Stimulated activated naive CD4-positive, alpha-beta T cell treated with Interleukin-2 at 50 U/mL for 16 hours (primary cell): Measurements from ENCODE around the gene ISG20.

Experiments
- DNase-seq: peaks from one replicate; lab custom pipeline; 2025; lab: John Stamatoyannopoulos, UW

The ISG20 gene

DNA sequence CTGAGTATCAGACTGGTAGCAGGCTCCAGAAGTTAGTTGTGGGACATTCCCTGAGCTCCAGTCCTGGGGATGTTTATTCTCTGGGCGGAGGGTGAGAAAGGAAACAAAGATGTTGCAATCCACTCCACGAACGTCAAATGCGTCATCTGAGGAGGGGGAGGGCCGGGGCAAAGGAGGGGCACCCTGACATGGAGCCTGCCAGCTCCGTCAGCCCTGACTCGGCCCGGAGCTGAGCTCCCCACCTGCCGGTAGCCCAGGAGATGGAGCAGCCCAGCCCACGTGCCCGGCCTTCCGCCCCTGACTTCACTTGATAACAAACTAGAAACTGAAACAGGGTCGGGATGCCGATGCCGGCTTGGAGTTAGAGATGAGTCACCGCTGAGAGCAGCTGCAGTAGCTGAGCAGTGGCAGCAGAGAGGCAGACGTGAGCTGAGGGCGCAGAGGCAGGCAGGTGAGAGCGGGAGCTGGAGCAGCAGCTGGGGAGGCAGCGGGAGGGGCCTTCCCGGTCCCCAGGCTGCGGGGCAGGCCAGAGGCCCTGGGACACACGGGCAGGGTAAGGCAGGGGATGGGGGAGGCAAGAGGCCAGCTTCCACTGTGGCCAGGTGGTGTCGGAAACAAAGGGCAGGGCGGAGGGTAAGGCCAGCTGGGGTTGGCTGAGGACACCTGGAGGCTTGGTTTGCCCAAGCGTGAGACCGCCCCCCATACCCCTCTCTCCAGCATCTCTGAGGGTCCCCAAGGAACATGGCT lies at the start of gene ISG20:
TSS of gene ISG20 (plus strand) at position 391 of the 747 bp plus-strand sequence. CDS start at position 742, 351 bp downstream.
- DNase-seq = peak; percentile 96

DNA sequence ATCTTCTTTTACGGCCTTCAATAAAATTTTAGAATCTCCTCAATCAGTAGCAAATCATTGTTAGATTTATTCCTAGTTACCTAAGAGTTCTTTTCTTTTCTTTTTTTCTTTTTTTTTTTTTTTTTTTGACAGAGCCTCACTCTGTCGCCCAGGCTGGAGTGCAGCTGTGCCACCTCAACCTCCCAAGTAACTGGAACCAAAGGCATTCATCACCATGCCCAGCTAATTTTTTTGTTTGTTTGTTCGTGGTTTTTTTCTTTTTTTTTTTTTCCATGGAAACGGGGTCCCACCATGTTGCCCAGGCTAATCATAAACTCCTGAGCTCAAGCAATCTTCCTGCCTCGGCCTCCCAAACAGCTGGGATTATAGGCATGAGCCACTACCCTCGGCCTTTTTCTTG lies 48.1 kb upstream of the ISG20 start:
- no peak for DNase-seq

DNA sequence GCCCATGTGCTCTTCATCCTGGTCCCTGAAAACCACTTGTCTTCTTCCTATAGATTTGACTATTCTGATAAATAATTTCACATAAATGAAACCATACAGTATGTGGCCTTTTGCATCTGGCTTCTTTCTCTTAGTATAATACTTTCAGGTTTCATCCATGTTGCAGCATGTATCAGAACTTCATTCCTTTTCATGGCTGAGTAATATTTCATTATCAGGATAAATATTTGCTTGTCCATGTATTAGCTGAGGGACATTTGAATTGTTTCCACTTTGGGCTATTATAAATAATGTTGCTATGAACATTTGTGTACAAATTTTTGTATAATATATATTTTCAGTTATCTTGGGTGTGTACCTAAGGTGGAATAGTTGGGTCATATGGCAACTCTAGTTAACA lies 47.4 kb upstream of the ISG20 start:
- no peak for DNase-seq

DNA sequence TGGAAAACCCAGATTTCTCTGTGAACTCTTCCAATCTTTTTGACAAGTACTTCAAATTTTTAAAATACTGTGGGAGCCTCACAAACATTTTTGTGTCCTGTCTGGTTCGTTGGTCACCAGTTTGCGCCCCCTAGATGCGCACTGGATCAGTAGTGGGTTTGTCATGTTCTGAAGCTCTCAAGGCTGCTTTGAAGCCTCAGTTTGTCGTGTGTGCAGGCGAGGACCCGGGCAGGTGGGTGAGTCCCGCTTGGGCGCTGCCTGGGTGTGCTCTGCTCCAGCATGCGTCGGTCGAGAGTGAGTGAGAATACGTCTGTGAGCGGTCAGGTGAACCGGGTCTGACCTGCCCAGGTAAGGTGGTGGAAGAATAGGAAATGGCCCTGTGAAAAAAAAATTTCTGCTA lies 34.9 kb upstream of the ISG20 start:
- DNase-seq = no peak

DNA sequence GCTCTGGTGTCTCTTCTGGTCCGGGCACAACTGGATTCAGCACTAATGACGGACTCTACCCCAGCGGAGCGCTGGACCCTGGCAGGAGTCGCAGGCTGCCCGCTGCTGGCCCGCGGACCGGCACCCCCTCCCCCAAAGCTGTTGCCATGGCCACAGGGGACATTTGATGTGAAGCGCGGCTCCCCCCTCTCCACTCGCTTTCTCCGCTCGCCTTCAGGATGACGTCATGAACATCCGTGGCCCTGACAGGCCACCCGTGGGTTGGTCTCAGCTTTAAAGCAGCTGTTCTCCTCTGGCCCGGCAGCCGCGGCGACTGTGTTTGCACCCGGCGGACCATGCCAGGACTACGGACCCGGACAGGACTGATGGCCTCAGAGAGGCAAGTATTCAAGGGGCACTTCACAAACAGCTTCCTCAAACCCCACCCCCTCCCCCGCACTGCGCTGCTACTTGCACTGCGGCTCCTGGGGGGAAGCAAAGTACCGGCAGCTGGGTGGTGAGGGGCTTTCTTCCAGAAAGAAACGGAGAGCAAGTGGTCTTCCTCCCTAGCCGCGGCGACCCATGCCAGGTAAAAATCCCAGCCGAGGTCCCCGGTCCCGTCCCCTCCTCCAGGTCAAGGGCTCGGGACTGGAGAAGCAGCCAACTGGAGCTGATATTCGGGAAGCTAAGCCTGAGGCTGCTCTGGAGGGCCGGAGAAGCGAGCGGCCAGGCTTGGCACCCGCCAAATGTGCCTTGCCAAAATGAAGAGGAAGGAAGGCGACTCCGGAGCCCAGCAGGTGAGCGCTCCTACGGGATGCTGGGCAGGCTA lies 34.2 kb upstream of the ISG20 start:
- DNase-seq = no peak

DNA sequence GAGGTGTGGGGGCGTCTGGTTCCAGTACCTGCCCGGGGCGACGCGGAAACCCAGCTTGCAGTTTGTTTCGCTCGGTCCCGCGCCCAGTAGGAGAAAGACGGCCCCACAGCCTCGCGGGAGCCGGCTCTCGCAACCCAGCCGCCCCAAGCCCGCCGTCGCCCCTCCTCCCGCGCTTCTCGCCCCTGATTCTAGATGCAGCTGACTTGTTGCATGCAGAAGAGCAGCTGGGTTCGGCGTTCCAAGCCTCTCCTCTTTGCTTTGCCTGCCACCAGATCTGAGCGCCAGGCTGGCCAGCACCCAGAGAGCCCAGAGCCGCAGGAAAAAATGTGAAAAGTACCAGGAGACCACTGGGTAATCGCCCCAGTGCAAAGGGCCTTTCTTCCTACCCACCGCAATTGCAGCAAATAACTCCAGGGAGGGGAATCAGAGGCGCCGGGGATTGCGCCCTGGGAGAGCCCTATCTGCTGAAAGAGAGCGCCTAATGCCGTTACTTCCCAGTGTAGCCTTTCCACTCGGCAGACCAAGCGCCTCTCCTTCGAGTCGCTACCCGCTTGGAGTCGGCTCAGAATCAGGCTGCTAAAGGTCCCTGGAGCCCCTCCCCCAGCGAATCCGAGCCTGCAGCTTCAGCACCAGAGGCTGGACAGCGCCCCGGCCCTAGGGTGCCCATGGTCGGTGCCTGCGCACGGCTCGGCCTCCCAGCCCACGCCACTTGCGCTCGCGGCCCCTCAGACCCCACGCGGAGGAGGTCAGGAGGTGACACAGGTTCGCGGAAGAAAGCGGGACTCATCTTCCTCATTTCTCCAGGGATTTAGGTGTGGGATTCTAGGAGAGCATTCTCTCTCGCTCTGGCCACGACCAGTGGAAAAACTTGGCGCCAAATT lies 33.4 kb upstream of the ISG20 start:
- peak; percentile 21 for DNase-seq

DNA sequence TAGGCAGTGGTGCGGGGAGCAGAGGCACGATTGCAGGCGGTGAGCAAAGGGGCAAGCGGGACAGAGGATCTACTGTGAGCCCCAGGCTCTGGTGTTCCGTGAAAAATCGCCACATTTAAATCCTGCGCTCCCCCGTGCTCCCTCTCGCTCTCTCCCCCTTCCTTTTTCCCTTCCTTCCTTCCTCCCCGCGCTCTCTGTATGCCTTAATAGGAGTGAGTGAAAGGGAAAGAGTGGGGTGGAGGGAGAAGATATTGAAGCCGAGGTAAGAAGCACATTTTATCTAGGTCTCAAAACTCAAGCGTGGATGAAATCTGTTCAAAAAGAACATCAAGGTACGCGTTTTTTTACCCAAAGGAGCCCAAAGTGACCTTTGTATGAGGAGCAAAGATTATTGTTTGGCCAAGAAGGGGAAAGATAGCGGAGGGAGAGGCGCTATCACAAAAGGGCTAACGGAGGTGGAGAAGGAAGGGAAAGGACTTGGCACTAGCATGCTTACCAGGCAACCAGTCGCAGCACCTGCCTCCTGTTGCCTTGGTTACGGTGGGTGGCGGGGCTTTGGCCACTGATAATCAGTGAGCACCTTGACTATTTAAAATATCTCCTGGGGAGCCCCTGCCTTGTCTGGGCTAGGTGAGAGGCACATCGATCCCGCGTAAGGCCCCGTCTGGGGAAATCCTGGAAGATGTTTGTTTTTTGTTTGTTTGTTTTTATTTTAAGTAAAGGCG lies 32.6 kb upstream of the ISG20 start:
- no peak for DNase-seq

DNA sequence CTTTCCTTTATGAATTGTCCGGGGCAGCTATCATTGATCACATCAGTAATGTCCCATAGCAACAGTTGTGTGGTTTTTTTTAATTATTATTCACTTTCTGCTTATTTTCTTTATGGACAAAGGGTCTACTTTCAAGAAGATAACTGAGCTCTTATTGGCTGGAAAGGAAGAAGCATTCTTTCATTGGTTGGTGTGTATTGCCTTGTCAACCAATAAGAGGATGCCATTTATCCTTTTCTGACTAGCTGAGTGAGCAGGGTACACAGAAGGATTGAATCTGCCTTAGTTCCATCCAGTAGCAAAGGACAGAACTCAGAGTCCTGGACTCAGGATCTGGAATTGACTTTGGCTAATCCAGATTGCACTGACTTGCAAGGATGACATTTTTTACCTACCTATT lies 30.9 kb upstream of the ISG20 start:
- no peak for DNase-seq

DNA sequence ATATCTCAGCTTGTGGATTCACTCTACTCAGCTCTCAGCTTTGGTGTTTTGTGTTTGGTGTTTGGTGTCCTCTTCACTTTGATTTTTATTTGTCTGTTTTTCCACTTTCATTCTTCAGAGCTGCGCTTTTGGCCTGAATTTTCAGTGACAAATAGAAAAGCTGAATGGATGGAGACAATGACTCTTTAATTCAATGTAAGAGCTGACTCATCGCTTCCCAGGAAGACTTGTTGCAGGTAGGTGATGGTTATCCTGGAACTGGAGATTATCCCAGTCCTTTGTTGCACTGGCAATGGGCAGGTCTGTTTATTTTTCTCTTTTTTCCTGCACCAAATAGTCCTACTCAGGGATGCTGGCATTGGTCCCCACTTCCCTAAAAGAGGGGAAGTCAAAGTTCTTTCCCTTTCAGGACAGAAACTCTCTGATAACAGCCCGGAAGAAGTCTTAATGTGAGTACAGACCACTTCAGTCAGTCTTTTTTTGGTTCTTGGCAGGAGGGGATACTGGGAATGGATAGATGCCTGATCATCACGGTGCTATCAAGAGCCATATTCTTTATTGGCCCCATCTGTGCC lies 30.1 kb upstream of the ISG20 start:
- DNase-seq = no peak

DNA sequence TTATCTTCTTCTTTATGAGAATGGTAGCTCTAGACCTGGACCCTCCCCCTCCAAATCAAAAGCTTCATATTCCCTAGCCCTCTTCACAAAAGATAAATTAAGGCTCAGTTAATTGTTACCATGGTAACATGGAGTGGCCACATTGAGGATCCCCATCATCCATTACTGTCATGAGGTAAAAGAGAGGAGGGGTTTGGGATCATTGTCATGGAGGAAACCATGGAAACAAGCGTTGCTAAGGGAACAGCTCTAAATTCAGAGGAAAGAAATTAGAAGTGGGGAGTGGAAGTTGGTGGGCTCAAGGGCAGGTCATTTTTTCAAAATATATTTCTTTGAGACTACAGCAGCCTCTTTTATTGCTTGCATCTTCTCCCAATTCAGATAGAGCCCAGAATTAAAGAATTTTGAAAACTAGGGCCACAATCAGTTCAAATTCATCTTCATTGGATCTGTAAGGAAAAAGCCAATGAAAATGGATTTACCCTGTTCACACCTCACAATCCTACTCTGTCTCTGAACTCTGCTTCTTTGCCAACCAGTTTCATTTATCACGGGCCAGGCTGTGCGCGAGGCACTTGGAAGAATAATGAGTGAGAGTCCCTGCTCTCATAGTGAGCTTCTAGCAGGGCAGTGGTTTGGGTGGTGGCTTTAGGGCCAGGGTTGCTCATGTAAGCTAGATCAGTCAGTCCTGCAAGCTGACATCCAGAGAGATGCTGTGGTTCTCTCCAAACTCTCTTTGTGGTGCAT lies 29.3 kb upstream of the ISG20 start:
- DNase-seq = no peak

DNA sequence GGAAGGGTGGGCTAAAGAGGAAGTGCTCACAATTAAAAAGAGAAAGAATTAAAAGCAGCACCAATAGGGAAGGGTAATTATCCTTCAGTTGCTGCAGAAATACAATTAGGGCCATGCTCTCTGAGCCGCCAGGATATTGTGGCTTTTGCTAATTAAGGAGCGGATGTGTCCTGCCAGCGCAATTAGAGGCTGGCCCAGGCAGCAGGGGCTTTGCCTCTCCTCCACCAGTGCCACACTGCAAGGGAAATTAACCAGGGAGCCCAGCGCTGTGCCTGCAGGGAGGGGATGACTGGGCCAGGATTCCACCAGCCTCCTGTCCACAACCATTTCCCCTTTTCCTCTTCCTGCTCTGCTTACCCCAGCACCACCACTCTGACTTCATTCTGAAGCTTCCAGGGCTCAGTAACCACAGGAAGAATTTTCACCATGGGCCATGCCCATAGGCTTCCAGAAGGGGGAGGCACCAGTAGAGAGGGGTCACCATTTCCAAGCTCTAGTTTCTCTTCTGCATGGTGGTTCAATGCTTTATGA lies 28.1 kb upstream of the ISG20 start:
- DNase-seq = no peak

DNA sequence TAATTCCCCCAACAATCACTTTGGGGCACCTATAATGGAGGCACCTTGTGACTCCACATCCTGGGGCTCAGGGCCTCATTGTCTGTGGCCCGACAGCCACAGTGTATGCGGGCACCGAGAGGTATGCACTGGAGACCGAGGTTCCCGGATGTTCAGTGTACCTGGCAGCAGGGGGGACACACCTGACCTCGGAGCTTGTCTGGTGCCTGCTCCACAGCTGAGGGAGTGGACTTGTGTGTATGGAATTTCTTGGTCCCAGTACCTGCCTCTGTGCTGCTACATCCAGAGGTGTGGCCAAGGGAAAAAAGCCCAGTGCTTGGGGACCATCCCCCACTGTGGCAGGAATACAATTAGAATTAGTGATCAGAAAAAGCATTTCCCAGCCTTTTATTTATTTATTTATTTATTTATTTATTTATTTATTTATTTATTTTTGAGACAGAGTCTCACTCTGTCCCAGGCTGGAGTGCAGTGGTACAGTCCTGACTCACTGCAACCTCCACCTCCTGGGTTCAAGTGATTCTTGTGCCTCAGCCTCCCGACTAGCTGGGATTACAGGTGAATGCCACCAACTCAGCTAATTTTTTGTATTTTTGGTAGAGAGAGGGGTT lies 26.5 kb upstream of the ISG20 start:
- DNase-seq = no peak

DNA sequence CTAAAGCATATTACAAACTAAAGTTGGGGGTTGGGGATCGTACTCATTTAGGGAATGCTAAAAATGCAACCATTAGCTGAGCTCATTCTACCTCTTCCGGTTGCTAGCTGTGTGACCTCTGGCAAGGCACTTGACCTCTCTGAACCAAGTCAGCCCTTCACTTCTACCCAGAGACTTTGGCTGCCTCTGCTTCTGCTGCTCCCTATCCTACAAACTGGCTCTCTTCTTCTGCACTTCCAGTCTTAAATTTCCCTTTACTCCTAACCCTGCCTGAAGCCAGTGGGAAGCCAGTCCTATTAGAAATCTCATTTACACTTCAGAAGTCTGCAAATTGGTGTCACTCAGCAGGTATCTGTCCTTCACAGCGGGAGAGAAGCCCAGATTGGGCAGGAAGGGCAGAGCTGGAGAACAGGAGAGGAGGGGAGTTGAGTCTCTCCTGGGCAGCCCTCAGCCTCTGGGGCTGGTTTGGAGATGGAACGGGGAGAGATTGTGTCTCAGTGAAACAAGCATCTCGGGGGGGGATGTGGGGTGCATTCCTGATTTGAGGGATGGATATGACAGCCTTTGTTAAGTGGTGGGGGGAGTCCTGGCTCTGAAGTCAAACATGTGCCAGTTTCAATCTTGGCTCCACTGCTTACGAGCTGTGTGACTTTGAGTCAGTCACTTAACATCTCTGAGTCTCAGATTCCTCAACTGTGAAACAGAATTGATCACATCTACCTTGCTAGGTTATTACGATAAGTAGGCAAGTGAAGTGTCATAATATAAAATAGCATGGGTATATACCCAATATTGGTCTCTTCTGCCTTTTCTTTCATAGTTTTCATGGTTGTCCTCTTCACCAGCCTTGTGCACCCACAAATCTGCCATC lies 25.5 kb upstream of the ISG20 start:
- no peak for DNase-seq

DNA sequence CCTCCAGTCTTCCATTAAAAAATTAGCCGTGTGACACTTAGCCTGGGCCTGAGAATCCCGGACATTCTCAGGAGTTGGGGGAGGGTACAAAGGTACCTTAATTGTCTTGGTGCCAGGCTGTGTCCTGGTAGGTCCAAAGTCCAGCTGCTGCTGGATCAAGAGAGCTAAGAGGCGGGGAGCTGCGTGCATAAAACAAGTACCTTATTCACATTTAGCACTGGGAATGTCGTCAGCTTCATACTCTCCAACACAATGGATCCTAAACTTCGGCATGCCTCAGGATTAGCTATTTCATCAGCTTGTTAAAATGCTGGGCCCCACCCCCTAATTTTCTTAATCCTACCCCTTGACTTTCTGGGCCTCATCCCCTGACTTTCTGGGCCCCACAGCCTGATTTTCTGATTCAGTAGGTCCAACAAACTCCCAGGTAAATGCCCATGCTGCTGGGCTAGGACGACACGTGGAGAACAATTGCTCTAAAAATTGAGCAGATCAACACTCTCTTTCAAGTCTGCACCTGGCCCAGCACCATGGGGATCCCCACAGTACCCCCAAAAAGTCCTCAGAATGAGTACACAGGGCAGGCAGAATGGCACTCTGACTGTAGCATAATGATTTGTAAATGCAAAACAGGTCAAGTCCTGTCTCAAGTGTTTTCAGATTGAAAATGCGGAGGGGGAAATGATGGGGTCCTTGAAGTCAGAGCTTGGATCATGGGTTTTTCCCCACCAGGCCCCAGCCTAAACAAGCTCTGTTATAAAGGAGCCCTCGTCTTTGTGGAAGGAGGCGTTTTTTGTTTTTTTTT lies 23.3 kb upstream of the ISG20 start:
- no peak for DNase-seq

DNA sequence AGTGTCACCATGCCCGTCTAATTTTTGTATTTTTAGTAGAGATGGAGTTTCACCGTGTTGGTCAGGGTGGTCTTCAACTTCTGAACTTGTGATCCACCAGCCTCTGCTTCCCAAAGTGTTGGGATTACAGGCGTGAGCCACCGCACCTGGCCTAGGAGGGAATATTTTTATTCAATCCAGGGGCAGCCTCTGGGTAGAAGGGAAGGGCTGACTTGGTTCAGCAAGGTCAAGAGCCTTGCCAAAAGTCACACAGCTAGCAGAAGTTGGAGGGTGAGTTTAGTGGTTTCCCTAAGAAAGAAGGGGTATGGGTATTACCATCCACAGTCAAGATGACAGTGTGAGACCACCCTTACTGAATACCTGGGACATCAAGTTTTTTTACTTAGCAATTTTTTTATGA lies 22.6 kb upstream of the ISG20 start:
- no peak for DNase-seq

DNA sequence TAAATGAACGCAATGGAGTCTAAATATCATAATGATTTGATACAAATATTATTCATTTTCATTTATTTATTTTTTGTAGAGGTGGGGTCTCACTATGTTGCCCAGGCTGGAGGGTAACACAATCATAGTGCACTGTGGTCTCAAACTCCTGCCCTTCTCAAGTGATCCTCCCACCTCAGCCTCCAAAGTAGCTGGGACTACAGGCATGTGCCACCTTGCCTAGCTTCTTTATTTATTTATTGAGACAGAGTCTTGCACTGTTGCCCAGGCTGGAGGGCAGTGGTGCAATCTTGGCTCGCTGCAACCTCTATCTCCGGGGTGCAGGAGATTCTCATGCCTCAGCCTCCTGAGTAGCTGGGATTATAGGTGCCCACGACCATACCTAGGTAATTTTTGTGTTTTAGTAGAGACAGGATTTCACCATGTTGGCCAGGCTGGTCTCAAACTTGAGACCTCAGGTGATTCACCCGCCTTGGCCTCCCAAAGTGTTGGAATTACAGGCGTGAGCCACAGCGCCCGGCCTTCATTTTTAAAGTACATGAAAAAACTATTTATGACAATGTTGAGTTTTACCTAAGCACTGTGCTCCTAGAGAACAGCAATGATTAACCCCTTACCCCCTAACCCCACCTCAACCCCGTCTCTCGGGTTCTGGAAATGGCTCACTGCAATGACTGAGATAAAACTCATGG lies 21.6 kb upstream of the ISG20 start:
- no peak for DNase-seq

DNA sequence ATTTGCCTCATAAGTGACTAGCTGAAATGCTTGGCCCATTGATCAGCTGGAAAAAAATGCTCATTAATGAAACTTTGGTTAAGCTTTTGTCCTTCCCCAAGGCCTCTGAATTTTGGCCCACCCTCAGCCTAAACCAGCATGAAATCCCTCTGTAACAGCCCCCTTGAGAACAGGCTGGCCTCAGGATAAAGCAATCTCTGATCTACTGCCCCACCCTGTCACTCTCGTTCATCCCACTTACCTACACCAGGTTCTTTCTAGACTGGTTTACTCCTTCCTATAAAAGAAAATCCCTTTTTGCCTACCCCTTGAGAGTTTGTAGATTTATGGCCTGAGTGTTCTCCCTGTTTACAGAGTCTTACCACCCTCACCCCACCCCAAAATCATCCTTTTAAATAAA lies 21.0 kb upstream of the ISG20 start:
- no peak for DNase-seq

DNA sequence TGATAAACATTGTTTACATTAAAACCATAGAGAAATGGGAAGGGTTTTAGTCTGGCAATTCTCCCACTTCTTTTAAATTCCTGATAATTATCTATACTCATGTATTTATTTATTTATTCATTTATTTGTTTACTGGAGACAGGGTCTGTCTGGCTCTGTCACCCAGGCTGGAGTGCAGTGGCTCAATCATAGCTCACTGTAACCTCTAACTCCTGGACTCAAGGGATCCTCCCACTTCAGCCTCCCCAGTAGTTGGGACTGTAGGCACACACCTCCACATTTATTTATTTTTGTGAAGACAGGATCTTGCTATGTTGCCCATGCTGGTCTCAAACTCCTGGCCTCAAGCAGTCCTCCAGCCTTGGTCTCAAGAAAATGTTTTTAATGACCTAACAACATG lies 20.1 kb upstream of the ISG20 start:
- DNase-seq = no peak
